22Rv1 (cell line): ENCODE data around the gene BBS12.

Experiments
- CTCF ChIP-seq: fragments of 450-650 bp; IDR thresholded peaks from 2 replicates; pipeline ENCODE4 v1.5.1; 2017; ENCODE audit warnings: mild to moderate bottlenecking
- ZFX ChIP-seq: fragments of 450-650 bp; IDR thresholded peaks from 2 replicates; pipeline ENCODE4 v1.6.1; 2017; ENCODE audit warnings: antibody characterized with exemption, borderline replicate concordance

- TF ChIP-seq CTCF: no peak
- TF ChIP-seq ZFX: no peak
Measured at GRCh38 chr4:122749704-122750454, 17.4 kb downstream of the BBS12 start.
